M059J (cell line): ENCODE data around the gene SH3YL1. TPM values are rescaled to one million over a fixed set of nuclear protein-coding genes. Genes with fewer than 3 reads are reported as not detected.

Source experiments
- DNase-seq: peaks from one replicate; pipeline ENCODE4 v3.0.0-alpha.2; 2012; ENCODE audit warnings: low read depth
- total RNA-seq: library from RNA; depleted of rRNA; stranded (reverse); fragments of >200 nt; shearing (Covaris generic); gene quantifications from 2 replicates; pipeline ENCODE4 v1.2.3, GENCODE V29; 2014; rRNA removed

SH3YL1 gene, protein sequence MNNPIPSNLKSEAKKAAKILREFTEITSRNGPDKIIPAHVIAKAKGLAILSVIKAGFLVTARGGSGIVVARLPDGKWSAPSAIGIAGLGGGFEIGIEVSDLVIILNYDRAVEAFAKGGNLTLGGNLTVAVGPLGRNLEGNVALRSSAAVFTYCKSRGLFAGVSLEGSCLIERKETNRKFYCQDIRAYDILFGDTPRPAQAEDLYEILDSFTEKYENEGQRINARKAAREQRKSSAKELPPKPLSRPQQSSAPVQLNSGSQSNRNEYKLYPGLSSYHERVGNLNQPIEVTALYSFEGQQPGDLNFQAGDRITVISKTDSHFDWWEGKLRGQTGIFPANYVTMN
- 8.0 and 12.9 TPM in 2 replicates for total RNA-seq

DNA sequence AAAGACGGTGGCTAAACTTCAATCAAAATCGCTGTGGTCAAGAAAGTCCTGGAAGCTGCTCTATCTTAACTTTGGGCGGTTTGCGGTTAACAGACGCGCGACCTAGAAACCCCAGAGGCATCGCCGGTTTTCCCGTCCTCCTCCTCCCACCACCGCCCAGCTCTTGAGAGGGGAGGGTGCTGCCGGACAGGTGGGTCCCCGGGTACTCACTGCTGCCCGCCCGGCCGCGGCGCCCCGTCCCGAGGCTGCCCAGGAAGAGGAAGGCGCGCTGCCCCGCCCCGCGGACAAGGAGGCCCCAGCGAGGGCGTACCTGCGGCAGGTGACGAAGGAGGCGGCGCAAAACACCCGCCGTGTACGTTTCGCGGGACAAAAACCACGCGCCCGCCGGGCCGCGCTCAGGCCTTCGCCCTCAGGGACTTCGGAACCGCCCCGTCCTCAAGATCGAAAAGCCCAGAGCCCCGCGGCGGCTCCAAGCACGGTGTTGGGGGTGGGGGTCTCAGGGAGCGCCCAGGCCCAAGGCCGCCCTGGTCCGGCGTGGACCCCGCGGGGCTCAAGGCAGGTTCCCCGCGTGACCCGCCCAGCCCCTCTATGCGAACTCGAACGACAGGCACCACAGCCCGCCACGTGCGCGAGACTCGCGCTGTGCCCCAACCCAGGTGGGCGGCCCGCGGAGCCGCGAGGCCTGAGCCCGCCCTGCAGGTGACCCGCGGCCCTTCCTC is at the start of gene SH3YL1:
Gene SH3YL1 (minus strand): TSS at position 259 of the 719 bp plus-strand sequence. CDS start 48 bp downstream, at position 211.
- DNase-seq: no peak

DNA sequence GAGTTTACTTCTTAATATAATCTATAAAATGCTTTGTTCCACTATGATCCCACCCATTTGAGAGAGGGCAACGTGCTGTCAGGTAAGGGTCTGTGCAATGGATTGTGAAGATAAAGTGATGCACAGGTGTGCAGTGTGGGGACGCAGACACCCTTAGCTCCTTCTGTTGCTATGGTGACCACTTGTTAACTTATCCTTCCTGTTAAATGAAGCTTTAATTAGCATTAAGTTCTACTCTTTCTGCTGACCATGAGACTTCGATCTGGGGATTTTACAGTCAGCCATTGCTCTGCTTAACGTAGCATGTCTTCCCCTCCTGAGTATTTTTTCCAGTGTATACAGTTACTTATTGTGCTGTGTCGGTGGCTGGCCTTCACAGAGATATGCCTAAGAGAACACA is 47.2 kb upstream of the SH3YL1 start:
- no peak for DNase-seq

DNA sequence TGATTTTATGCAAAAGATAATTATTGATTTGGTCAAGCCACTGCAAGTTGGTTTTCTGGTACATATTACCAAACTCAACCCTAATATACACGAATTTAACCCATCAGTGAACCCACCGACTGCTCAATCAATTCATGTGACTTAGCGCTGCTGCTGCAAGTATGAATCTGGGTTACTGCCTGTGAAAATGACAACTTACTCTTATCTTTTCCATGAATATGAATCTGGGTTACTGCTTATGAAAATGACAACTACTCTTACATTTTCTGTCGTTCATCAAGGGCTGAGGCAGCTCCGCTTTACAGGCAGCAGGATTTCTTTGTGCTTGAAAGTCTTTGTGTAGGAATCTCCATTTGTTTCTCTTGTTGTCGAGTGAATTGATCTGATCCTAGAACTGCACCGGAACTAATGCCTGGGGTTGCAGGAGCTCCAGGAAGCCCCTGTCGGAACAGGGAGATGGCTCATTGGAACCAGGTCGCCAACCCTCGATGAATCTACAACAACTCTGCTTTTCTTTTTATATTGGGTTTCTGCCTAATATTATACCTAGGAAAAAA is 46.2 kb upstream of the SH3YL1 start:
- DNase-seq: no peak

DNA sequence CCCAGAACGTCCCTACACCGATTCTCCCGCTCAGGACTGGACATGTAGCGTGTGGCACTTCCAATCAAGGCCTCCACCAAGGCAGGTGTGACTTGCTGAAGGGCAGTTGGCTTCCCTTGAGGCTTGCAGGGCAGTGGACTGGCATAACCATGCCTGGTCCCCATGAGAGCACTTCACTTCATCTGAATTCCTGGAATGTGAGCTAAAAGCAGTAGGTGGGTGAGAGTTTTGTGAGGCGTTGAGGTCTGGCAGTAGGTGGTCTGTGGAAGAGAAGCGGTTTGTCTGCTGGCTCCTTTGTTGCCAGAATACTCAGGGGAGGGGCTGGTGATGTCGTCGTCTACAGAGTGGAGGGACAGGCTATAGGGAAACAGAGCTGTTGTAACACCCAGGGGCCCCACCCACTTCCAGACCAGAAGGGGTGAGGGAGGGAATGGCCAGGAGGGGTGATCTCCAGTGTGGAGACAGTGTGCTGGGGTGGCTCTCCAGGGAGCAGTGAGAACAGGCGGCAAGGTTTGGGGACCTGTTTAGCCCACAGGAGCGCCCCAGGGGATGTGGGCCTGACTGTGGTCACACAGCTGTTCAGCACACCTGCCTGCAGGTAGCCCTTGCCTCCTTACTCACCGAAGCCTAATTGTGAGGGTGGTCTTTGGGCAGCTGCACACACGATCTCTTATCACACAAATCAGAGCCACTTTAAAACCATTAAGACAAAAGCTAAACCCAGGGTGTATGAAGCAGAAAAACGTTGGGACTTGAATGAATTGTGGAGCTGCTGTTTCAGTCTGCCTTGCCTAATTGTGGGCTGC is 45.5 kb upstream of the SH3YL1 start:
- DNase-seq: no peak

DNA sequence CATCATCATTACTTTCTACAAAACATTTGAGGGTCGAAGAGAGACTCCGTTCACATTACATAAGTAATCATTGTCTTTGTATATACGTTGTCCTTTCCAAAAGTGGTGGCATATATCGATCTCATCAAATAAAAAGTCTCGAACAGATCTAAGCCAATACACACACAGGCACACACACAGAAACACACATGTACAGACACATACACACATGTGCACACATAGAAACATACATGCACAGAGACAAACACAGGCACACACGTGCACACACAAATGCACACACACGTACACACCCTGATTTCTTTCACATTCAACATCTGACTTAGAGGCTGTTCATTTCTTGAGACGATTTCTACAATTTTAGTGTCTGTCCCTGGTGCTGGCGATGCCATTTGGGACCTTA is 41.5 kb upstream of the SH3YL1 start:
- no peak for DNase-seq

DNA sequence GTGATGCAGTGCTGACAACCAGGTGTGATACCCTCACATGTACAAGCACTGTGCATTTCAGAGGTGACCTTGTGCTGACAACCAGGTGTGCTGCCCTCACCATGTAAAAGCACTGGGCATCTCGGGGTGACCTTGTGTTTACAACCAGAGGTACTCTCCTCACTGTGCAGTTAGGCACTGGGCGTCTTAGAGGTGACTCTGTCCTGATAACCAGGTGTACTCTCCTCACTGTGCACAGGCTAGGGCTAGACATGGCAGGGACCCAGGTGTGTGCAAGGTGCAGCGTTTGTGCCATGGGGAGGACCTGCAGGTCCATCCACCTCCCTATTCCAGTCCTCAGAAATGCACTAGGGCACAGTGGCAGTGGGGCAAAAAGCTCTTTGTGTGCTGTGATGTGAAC is 32.5 kb upstream of the SH3YL1 start:
- DNase-seq: no peak

DNA sequence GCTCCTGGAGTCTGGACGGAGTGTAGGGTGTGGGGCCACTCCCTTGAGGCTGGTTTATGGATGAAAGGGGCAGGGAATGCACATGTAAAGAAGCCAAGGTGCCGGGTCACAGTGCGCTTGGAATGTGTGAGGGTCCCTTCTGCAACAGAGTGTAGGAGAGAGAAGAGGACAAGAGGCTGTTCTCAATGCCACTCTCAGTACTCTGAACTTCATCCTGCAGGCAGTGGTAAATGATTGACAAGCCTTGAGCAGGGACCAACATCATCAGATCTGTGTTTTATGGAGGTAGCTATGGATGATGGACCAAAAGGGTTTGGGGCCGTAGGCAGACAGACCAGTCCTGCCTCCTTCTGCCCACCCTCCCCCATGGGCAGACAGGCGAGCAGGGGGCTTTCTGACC is 31.3 kb upstream of the SH3YL1 start:
- no peak for DNase-seq

DNA sequence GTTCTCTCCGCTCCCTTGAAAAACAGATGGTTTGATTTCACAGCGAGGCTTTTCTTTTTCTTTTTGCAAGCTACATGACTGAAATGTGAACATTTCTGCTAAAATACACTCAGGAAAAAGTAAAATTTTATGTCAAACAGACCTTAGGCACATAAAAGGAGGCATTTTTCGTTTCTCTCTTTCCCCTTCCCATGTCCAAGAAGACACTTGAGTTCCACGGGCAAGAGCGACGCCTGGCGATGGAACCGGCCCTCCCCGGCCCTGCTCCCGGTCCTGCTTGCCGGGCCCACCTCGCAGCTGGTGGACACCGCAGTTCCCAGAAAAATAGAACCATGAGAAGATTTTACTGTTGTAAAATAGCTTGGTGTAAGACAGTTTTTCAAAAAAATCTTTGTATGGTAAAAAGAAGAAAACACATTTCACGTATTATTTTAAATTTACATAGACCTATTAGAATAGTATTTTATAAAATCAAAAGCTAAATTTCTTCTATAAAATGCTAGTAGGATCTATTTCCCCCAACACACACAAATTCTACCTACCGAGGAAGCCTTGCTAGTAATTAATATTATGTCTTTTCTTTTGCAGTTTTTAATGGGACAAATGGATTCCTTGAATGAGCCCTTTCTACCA is 26.4 kb upstream of the SH3YL1 start:
- peak; percentile 65 for DNase-seq

DNA sequence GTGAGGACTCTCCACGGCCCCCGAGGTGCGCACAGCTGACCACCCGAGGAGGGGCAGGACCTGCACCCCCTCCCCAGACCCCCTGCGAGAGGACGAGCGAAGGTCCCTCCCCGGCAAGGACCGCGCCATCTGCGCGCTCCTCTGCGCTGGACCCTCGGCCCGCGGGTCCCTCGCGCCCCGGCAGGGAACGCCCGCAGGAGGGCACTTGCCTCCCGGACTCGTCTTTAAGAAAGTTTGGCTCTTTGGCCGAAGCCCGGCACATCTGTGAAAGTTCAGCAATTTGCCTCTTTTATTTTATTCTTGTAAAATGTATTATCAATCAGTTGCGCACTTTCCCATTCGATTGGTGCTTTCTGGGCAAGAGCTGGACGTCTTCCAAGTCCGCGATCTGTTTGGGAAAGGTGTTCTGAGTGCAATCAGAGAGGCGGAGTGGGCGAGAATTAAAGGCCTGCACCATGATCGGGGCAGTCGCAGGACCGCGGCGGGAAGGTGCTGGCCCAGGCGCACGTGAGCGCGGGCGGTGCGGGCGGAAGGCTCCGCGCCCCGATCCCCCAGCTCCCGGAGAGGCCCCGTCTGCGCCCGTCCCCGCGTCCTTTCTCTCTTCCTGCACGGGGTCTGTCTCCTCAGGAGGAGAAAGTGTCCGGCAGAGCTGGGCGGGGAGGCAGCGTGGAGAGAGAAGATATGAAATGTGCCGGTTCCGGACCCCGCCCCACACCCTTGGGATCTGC is 25.7 kb upstream of the SH3YL1 start:
- DNase-seq: peak; percentile 14

DNA sequence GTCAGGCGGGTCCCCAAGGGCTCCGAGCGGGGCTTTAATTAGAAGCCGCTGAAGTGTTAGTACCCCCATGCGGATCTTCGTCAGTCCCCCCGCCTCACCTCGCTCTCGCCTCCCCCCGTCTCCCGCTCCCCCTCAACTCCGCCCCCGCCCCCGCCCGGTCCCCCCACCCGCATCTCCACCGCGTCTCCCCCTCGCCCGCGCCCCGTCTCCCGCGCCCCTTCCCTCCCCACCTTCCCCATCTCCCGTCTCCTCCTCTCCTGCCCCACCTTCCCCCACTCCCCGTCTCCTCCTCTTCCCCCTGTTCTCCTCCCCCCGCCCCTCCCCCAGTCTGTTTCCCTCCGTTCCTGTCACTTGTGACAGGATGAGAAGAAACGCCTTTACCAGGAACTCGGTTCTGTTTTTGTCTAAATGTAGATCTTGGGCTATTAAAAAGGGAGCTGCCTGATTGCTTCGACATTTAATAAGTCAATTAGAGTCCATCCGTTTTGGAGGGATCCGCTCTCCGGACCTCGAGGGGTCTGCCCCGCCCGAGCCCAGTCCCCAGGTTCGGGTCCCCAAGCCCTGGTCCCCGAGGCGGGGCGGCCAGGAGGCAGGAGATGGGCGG is 25.0 kb upstream of the SH3YL1 start:
- DNase-seq: no peak

DNA sequence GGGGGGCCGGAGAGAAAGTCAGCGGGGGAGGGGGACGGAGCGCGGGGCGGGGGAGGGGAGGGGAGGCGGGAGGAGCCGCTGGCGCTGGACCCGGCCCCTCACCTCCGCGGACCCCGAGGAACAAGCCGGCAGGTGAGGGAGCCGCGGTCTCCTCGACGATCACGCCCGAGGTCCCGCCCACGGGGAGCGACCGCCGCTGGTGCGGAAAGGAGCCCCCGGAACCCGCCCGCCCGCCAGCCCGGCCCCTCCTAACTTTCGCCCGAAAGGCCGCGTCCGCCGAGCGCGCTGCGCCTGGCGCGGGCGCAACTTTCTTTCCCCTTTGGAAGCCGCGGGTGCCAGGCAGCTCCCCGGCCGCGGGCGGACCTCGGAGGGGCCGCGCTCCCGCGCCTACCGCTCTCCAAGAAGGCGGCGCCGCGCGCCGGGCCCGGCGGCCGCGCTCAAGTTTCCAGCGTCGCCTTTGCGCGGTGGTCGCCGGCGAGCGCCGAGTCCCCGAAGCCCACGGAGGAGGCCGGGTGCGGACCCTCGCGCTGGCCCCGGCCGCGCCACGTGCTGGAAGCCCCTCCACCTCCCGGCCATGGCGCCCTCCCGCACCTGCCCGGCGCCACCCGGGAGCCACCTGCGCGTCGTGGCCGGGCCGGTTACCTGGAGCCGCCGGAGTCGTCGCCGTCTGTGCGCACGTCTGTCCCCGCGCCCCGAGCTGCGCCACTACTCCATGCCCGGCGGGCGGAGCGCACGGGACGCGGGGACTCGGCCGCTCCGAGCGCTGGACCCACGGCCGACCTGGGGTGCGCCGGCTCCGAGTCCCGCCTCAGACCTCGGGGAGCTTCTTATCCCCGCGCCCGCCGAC is 24.3 kb upstream of the SH3YL1 start, which contains the start of gene ALKAL2:
Gene ALKAL2 (minus strand): TSS at position 181 of the 847 bp plus-strand sequence. CDS start 256 bp downstream, outside the sequence.
- DNase-seq: no peak

DNA sequence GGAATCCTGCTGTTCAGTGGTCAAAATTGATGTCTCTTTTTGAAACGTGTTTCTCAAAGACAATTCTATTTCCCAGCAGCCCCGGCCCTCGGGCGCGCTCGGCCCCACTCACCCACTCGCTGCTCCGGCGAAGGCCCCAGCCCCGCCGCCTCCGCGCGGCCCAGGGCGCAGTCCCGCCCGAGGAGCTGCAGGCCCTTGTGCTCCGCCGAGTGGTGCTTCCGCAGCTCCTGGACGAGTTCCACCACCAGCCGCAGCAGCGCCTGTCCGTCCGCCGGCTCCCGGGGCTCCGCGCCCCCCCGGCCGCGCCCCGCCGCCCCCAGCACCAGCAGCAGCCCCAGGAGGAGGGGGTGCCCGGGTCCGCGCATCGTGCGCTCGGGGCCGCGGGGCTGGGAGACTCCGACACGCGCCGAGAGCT is 23.6 kb upstream of the SH3YL1 start:
- DNase-seq: no peak

DNA sequence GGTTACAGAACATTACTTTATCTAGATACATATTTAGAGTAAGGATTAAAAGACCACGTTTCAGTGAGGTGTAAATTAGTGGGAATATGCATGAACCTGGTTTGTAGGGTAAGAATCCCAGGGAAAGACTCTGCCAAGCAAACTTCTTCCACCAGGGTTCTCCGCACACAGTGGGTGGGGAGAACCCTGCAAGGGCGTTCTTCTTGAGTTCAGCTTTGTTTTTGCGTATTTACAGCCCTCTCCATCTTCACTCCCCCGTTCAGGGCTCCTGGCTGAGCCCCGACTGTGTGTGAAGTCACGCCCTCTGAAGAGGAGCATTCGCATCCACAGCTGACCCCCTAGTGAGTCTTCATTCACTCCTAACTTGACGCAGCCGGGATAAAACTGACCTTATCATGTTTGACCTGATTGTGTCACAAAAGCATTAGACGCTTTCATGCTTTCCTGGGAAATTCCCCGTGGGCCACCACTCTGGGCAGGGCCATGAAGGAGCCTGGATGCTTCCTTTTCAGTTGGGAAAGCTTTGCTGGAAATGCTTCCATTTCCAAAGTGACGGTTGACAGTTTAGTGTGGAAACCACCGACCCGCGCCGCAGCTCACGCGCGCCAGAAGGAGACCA is 23.1 kb upstream of the SH3YL1 start:
- no peak for DNase-seq

DNA sequence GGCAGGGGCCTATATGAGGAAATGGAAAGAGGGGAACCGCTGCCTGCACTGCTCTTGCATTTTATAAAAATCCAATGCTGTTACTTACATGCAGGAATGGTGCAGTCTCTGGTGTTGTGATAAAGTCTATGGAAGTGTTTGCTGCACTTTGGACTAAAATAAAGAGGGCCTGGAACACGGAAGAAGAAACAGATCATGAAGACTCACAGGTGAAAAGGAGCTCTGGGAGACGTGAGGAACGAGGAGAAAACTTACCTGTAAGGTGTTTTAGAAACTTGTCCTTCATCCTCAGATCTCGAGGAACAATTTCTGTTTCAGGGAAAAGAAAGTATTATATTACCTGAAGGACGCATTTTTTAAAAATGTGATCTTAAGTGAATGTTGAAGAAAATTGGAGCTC is 22.2 kb upstream of the SH3YL1 start:
- no peak for DNase-seq

DNA sequence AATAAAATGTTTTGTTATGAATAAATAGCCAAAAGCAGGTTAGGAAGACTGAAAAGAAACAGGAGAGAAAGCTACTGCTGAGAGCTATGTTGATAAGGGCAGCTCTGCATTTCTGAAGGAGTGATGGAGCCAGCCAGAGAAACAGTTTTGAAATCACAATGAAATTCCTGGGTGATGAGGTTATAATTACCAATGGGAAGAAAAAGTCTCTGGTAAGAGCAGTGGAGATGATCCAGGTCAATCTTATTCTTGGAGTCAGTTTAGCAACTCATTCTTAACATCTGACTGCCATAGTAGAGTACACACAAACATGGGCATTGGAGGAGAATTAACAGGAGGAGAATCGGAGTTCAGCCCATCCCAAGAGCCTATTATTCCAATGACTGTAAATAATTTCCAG is 21.7 kb upstream of the SH3YL1 start:
- peak; percentile 38 for DNase-seq

DNA sequence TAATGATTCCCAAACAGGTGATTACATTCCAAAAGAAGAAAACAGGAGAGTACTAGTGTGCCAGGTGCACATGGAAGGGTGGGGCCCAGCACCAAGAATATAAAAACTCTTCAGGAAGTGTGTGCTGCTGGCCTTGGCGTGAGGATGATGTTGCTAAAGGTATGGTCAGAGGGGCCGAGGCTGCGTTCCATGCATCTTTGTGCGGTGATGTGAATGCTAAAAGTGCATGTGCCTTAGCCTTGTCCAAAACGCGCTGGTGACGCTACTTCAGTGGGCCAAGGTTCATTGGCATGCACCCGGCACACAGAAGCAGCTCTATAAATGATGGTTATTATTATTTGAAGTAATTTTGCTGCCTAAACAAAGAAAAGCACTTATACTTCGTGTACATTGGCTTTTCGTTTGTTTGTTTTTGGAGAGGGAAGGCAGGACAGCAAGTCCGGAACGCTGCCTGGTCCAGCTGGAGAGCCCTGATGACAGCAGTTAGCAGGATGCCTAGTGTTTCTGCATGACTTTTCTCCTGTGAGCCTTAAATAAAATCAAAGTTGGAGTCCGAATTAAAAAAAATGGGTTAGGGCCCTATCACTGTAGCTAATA is 21.2 kb upstream of the SH3YL1 start:
- DNase-seq: no peak

DNA sequence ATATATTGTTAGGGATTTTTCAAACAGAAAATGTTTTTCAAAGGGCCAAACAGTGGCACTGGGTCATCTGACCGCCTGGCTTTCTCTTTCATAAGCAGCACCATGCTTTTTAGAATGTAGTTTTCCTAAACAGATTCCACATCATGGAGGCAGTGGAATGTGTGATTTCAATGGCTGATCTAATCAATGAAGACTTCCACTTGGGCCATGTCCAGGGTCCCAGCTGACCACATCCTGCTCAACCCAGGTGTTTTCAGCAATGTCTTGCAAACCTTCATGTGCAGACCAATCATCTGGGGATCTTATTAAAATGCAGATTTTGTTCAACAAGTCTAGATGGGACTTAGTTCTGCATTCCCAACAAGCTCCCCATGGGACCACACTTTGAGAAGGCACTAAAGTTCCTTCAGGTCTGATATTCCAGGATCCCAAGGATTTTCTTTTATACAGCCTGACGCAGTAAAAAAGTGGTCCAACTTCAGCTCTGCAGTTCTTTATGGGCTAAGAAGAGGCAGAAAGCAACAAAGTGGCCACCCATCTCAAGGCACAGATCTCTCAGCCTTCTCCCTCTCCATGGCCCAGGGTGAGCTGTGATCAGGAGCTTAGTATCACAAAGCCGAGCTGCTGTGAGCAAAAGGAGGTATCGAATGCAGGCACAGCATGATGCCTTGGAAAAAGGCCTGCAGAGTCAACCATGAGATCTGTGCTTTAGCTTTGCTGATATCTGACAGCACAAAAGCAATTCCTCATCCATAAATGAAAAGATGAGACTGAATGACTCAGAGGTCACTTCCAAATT is 20.4 kb upstream of the SH3YL1 start:
- DNase-seq: peak; percentile 18
